AG04449 (cell line): ENCODE measurements around the gene RNF138.

Experiments used
- CTCF ChIA-PET: fragments of 350-600 bp; formaldehyde crosslinking; extraction: SDS; loops from one replicate; lab custom pipeline; 2021; ENCODE audit warnings: antibody characterized with exemption; lab: Yijun Ruan, JAX
- POLR2A ChIA-PET: fragments of 400-600, 350-600 bp; formaldehyde crosslinking; extraction: SDS; loops from one replicate; lab custom pipeline; 2020; ENCODE audit warnings: antibody characterized with exemption, inconsistent platforms; lab: Yijun Ruan, JAX
- DNase-seq: peaks from one replicate; pipeline ENCODE4 v3.0.0-alpha.2; 2010; ENCODE audit warnings: low read depth, low spot score
- H3K4me3 ChIP-seq: 2 replicates; pipeline ENCODE4 v1.5.1; 2011; ENCODE audit warnings: low read depth, mild to moderate bottlenecking, control low read depth, low read length
- TF ChIP-seq, protein P1 (sequence below): IDR thresholded peaks from one replicate; pipeline ENCODE4 v1.5.1; 2011; ENCODE audit warnings: mild to moderate bottlenecking, moderate library complexity, low read length, control low read depth, inconsistent platforms; ENCODE audit not compliant: insufficient read depth; ENCODE audit errors: missing control alignments

RNF138 gene

DNA sequence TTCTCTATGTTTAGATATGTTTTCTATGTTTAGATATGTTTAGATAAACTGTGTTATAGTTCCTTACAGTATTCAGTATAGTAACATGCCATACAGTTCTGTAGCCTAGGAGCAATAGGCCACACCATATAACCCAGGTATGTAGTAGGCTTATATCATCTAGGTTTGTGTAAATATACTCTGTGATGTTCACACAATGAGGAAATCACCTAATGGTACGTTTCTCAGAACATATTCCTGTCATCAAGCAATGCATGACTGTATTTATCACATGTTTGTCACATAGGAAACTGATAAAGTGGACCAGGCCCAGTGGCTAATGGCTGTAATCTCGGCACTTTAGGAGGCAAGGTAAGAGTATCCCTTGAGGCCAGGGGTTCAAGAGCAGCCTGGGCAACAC, 44.0 kb downstream of the RNF138 start:
- TF ChIP-seq, protein P1, sequence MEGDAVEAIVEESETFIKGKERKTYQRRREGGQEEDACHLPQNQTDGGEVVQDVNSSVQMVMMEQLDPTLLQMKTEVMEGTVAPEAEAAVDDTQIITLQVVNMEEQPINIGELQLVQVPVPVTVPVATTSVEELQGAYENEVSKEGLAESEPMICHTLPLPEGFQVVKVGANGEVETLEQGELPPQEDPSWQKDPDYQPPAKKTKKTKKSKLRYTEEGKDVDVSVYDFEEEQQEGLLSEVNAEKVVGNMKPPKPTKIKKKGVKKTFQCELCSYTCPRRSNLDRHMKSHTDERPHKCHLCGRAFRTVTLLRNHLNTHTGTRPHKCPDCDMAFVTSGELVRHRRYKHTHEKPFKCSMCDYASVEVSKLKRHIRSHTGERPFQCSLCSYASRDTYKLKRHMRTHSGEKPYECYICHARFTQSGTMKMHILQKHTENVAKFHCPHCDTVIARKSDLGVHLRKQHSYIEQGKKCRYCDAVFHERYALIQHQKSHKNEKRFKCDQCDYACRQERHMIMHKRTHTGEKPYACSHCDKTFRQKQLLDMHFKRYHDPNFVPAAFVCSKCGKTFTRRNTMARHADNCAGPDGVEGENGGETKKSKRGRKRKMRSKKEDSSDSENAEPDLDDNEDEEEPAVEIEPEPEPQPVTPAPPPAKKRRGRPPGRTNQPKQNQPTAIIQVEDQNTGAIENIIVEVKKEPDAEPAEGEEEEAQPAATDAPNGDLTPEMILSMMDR, result no peak
- ChIA-PET POLR2A (no interaction called here), CTCF (interaction anchor here (1.2 kb wide), 1 partner anchor 22 kb away, joined by 3 read pairs; no protein-coding TSS in a partner anchor)
- no peak overlapping the region for H3K4me3 ChIP-seq
- DNase-seq, result no peak

DNA sequence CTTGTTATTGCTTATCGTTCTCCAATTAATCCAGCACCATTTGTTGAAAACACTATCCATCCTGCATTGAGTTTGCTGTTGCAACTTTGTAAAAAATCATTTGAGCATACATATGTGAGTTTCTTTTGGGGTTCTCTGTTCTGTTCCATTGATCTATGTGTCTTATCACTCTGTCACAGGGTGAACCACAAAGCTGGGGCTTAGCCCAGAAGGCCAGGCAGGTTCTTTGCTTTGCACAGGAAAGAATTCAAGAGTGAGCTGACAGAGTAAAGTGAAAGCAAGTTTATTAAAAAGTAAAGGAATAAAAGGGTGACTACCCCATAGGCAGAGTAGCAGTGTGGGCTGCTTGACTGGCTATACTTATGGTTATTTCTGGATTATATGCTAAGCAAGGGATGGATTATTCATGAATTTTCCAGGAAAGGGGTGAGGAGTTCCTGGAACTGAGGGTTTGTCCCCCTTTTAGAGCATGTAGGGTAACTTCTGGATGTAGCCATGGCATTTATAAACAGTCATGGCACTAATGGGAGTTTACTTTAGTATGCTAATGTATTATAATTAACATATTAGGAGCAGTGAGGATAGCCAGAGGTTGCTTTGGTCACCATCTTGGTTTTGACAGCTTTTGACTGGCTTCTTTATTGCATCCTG, 46.8 kb downstream of the RNF138 start:
- TF ChIP-seq, protein P1, result no peak
- ChIA-PET CTCF (no interaction called here), POLR2A (no interaction called here)
- DNase-seq, result no peak
- H3K4me3 ChIP-seq, result no peak overlapping the region

DNA sequence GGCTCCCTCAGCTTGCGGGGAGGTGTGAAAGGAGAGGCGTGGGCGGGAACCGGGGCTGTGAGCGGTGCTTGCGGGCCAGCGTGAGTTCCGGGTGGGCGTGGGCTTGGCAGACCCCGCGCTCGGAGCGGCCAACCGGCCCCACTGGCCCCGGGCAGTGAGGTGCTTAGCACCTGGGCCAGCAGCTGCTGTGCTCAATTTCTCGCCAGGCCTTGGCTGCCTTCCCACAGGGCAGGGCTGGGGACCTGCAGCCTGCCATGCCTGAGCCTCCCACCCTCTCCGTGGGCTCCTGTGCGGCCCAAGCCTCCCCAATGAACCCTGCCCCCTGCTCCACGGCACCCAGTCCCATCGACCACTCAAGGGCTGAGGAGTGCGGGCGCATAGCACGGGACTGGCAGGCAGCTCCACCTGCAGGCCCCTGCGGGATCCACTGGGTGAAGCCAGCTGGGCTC, 48.2 kb downstream of the RNF138 start:
- H3K4me3 ChIP-seq, result no peak overlapping the region
- CTCF ChIA-PET, result no interaction called here
- TF ChIP-seq, protein P1, result no peak
- no peak for DNase-seq
- POLR2A ChIA-PET, result no interaction called here

DNA sequence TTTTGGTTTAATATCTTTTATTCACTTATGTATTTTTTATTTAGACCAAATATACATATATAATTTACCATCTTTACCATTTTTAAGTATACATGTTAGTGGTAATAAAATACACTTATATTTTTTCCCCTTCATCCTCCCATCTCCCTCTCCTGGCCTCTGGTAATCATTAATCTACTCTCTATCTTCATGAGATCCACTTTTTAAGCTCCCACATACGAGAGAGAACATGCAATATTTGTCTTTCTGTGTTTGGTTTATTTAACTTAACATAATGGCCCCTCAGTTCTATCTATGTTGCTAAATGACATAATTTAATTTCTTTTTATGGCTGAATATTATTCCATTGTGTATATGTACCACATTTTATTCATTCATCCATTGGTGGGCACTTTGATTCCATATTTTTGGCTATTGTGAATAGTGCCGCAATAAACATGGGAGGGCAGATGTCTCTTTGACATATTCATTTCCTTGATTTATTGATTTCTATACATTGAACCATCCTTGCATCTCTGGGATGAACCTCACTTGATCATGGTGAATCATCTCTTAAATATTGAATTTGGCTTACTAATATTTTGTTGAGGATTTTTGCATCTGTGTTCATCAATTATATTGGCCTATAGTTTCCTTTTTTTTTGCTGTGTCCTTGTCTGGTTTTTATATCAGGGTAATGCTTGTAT, 56.7 kb downstream of the RNF138 start:
- TF ChIP-seq, protein P1, result no peak
- CTCF ChIA-PET, result interaction anchor here (1.0 to 1.4 kb wide), 3 partner anchors 8 to 10 kb away, joined by 3 to 7 read pairs (median 3); no protein-coding TSS in a partner anchor
- H3K4me3 ChIP-seq, result no peak overlapping the region
- DNase-seq, result no peak
- POLR2A ChIA-PET, result no interaction called here

DNA sequence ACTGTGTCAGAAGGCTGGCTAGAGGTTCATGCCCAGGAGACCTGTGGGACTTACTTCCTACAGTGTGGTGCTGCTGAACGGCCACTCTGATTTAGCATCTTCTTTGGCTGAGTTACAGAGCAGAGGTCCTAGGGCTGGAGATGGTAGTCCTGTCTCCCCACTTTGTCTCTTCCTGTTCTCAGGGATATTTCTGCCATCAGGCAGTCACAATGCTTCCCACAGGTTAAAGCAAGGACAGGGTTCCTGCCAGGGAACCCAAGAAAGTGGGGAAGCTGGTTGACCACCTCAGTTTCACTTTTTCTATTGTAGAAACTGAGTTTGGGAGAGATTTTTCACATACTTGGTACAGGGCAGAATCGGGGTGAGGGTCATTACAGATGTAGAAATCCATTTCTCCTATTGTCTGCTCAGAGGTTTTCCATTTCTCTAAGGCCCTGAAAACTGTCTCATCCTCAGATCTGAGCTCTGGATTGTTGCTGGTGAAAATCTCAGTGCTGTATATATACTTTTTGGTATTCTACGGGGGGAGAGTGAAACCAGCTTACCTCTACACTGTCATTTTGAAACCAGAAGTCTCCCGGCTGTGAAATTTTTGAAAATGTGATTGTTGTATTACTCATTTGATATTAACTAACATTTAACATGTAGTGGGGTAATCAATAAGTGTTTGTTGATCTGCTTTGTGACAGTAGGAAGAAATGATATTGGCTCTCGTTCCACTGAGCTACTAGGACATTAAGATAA, 61.2 kb downstream of the RNF138 start:
- CTCF ChIA-PET, result interaction anchor here (0.8 to 10.8 kb wide), 2 partner anchors 118 to 399 kb away, joined by 3 to 162 read pairs; no protein-coding TSS in a partner anchor
- no peak for DNase-seq
- TF ChIP-seq, protein P1, result no peak
- no peak overlapping the region for H3K4me3 ChIP-seq
- POLR2A ChIA-PET, result no interaction called here
